Astrocyte of the spinal cord (primary cell): ENCODE measurements around the gene RAB37.

Source experiments
- DNase-seq: peaks from one replicate; pipeline ENCODE4 v3.0.0; 2011; ENCODE audit warnings: low read depth, low spot score
- H3K4me3 ChIP-seq: 2 replicates; pipeline ENCODE4 v1.5.1; 2011; ENCODE audit warnings: low read depth, mild to moderate bottlenecking, low read length, moderate library complexity
- CTCF ChIP-seq: IDR thresholded peaks from 2 replicates; pipeline ENCODE4 v1.5.1; 2012; ENCODE audit warnings: low read depth, mild to moderate bottlenecking, low read length, inconsistent platforms
- in situ Hi-C: cut with HindIII; loops from 2 replicates; pipeline ENCODE4 v1.10.0; 2017; ENCODE audit warnings: low sequenced_read_pairs

Gene RAB37

GRCh38 chr17:74729866-74730265 lies 7.2 kb upstream of the RAB37 start:
- in situ Hi-C loops = no loop called here
- DNase-seq = no peak
- TF ChIP-seq CTCF = no peak
- no peak overlapping the region for H3K4me3 ChIP-seq

- no peak for TF ChIP-seq CTCF
- in situ Hi-C loops = no loop called here
- no peak for DNase-seq
- no peak overlapping the region for H3K4me3 ChIP-seq
Measured at GRCh38 chr17:74730491-74731346, 6.3 kb upstream of the RAB37 start.

GRCh38 chr17:74731347-74731605 lies 5.8 kb upstream of the RAB37 start:
- no peak overlapping the region for H3K4me3 ChIP-seq
- no peak for TF ChIP-seq CTCF
- DNase-seq = no peak
- in situ Hi-C loops = no loop called here

- in situ Hi-C loops = no loop called here
- TF ChIP-seq CTCF = no peak
- no peak for DNase-seq
- no peak overlapping the region for H3K4me3 ChIP-seq
Measured at GRCh38 chr17:74732042-74732867, 4.8 kb upstream of the RAB37 start.

- DNase-seq = no peak
- no peak for TF ChIP-seq CTCF
- in situ Hi-C loops = no loop called here
Measured at GRCh38 chr17:74733365-74734122, 3.5 kb upstream of the RAB37 start.

GRCh38 chr17:74734256-74734655 lies 2.8 kb upstream of the RAB37 start:
- in situ Hi-C loops = no loop called here
- no peak overlapping the region for H3K4me3 ChIP-seq
- no peak for TF ChIP-seq CTCF
- DNase-seq = no peak

More at GRCh38 chr17:74733365-74734122, 3.5 kb upstream of the RAB37 start:
- no peak overlapping the region for H3K4me3 ChIP-seq
